GM12873 (cell line): ENCODE data around the gene LRRC4.

ENCODE experiments used
- TF ChIP-seq, protein P1 (sequence below): IDR thresholded peaks from 2 replicates; pipeline ENCODE4 v1.5.1; 2012; ENCODE audit warnings: low read depth, mild to moderate bottlenecking, moderate library complexity, low read length, control low read depth; ENCODE audit not compliant: insufficient read depth; ENCODE audit errors: missing control alignments

Gene LRRC4

GRCh38 chr7:128057909-128058308 is 26.7 kb upstream of the LRRC4 start:
- TF ChIP-seq, protein P1, sequence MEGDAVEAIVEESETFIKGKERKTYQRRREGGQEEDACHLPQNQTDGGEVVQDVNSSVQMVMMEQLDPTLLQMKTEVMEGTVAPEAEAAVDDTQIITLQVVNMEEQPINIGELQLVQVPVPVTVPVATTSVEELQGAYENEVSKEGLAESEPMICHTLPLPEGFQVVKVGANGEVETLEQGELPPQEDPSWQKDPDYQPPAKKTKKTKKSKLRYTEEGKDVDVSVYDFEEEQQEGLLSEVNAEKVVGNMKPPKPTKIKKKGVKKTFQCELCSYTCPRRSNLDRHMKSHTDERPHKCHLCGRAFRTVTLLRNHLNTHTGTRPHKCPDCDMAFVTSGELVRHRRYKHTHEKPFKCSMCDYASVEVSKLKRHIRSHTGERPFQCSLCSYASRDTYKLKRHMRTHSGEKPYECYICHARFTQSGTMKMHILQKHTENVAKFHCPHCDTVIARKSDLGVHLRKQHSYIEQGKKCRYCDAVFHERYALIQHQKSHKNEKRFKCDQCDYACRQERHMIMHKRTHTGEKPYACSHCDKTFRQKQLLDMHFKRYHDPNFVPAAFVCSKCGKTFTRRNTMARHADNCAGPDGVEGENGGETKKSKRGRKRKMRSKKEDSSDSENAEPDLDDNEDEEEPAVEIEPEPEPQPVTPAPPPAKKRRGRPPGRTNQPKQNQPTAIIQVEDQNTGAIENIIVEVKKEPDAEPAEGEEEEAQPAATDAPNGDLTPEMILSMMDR = no peak

GRCh38 chr7:128056901-128057300 is 25.7 kb upstream of the LRRC4 start:
- TF ChIP-seq, protein P1 = no peak

DNA sequence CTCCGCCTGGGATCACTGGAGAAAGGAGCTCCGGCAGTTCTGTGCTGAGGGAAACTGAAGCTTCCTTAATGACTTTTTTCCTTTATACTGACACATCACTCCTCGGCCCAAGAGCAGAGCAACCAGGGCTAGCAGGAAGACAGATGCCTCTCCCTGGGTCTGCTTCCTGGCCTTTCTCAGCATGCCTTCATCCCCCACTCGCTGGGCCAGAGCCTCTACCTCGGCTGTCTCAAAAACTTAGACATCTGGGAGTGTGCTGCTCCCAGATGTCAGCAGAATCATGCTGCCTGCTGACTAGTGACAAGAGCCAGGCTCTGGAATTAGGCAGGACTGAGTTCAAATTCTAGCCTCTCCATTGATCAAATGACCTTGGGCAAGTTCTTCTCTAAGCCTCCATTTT is 24.4 kb upstream of the LRRC4 start:
- TF ChIP-seq, protein P1 = no peak

DNA sequence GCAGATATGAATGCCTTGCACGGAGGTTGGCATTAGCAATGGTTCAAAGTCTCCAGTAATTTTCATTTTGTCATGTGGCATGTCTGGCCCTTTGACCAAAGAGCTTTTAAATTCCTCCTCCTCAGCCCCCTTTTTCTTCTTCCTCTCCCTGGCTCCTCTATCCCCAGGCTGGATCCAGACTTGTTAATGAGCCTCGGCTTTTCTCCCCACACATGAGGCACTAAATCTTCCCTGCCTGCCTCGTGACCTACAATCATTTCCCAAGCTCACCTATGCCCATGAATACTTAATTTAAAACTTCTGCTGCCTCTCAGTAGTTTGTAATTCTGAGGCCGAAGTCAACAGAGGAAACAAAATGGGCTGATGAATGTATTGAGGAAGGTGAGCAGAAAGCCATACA is 23.3 kb upstream of the LRRC4 start:
- TF ChIP-seq, protein P1 = no peak

GRCh38 chr7:128053991-128054390 is 22.8 kb upstream of the LRRC4 start:
- TF ChIP-seq, protein P1 = no peak

DNA sequence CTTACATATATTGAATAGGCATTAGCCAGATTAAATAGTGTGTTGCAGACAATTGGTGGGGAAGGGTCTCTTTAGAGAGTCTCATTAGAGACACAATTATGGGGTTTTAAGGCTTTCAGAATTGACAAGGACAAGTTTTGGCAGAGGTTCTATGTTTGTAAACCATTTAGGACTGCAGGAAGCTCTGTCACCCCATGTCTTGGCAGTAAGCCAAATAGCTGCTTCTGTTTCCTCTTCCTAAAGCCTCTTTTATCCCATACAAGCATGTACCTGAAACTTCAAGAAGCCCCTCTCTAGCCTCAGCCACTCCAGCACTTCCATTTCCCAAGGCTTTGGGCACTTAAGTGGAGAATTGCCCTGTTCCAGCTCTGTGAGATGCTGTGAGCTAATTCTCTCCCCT is 21.8 kb upstream of the LRRC4 start:
- TF ChIP-seq, protein P1 = no peak

GRCh38 chr7:128052404-128052803 is 21.2 kb upstream of the LRRC4 start:
- TF ChIP-seq, protein P1 = no peak
